ENCODE data around the gene NRP2.

The NRP2 gene

DNA sequence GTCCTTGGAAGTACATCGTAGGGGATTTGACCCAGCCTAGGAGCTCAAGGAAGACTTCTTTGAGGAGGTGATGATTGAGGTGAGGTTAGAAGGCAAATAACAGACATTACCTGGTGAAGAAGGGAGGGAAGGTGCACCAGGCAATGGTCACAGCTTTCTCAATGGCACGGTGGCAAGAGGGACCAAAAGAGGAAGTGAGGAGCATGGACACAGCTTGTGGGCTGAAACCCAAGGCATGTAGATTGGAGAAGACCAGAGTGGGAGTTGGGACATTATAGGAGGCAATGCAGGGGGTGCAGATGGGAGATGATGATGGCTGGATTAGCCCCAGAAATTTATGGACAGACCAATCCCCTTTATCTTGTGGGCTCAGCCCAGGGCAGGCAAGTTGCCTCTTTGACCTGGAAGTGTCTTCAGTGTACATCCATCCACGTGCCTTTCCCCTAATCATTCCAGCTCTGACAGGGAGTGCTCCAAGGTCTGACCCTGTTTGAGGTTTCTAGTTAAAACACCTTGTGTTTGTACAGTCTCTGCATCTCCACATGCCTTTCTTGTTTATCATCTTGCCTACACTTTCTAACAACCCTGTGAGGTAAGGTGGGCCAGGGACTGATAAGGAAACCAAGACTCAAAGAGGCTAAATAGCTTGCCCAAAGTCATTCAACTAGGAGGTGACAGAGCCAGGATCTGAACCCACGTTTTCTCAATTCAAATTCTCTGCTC, 59.1 kb downstream of the NRP2 start:
- TF ChIP-seq, protein P1, sequence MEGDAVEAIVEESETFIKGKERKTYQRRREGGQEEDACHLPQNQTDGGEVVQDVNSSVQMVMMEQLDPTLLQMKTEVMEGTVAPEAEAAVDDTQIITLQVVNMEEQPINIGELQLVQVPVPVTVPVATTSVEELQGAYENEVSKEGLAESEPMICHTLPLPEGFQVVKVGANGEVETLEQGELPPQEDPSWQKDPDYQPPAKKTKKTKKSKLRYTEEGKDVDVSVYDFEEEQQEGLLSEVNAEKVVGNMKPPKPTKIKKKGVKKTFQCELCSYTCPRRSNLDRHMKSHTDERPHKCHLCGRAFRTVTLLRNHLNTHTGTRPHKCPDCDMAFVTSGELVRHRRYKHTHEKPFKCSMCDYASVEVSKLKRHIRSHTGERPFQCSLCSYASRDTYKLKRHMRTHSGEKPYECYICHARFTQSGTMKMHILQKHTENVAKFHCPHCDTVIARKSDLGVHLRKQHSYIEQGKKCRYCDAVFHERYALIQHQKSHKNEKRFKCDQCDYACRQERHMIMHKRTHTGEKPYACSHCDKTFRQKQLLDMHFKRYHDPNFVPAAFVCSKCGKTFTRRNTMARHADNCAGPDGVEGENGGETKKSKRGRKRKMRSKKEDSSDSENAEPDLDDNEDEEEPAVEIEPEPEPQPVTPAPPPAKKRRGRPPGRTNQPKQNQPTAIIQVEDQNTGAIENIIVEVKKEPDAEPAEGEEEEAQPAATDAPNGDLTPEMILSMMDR (IDR thresholded peaks at IDR 0.05): no peak
- no peak overlapping the region for H3K27ac ChIP-seq

DNA sequence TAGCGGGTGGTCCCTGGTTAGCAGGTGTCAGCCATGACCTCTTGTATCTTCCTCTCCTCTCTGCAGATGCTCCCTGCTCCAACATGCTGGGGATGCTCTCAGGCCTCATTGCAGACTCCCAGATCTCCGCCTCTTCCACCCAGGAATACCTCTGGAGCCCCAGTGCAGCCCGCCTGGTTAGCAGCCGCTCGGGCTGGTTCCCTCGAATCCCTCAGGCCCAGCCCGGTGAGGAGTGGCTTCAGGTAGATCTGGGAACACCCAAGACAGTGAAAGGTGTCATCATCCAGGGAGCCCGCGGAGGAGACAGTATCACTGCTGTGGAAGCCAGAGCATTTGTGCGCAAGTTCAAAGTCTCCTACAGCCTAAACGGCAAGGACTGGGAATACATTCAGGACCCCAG, 60.8 kb downstream of the NRP2 start:
- TF ChIP-seq, protein P1 (IDR thresholded peaks at IDR 0.05): no peak
- H3K27ac ChIP-seq: no peak overlapping the region
- H3K4me3 ChIP-seq: no peak overlapping the region
- DNase-seq (ENCODE audit: low spot score): no peak

More for the DNA sequence above, 59.1 kb downstream of the NRP2 start:
- no peak overlapping the region for H3K4me3 ChIP-seq
- DNase-seq (ENCODE audit: low spot score): no peak

DNA sequence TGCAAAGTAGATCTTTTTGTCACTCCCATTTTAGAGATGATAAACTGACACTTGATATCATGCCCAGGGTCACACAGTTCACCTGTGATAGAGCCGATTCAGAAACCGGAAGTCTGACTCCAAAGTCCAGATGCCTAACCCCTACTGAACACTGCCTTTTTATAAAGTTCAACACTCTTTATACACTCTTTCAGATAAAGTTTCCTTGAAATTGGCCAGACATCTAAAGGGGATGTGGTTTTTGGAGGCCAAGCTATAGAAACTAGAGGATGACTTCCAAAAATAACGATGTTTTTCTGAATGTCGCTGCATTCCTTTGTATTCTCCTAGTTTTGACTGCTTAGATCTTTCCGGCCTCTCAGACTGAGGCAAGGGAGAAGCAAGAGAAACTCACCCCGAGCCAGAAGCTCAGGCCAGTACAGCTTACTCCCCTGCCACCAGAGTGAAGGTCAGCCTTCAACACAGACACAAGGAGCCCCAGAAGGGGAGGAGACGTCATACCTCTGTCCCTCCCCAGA, 61.8 kb downstream of the NRP2 start:
- H3K4me3 ChIP-seq: no peak overlapping the region
- no peak overlapping the region for H3K27ac ChIP-seq
- DNase-seq (ENCODE audit: low spot score): no peak
- TF ChIP-seq, protein P1 (IDR thresholded peaks at IDR 0.05): no peak

DNA sequence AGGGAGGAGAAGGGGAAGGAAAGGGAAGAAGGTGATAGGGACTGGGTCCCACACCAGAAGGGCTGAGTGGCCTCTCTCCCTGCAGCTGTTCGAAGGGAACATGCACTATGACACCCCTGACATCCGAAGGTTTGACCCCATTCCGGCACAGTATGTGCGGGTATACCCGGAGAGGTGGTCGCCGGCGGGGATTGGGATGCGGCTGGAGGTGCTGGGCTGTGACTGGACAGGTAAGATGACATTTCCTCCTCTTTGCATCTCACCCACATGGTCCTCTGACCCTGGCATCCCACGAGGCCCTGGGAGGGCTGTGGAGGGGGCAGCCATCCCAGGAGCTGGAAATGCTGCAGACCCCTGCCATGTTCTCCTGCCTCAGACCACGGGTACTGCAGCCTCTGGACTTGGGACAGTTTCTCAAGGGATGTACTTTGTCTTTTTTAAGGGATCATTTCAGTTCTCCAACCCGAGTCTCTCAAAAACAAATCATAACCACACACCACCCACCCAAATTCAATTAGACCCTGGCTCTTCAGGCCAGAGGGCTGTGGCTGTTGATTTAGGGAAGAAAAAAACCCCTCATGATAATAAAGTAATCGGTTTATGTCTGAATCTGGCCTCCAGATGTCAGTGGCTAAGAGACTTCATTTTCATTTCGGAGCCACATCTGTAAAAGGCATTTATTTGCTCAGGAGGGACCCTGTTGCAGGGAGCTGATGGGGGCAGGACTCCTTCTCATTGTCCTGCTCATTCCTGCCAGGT, 63.5 kb downstream of the NRP2 start:
- Histone ChIP-seq H3K4me3 (no peak overlapping the region), H3K27ac (no peak overlapping the region)
- TF ChIP-seq, protein P1 (IDR thresholded peaks at IDR 0.05): no peak
- DNase-seq (ENCODE audit: low spot score): no peak

DNA sequence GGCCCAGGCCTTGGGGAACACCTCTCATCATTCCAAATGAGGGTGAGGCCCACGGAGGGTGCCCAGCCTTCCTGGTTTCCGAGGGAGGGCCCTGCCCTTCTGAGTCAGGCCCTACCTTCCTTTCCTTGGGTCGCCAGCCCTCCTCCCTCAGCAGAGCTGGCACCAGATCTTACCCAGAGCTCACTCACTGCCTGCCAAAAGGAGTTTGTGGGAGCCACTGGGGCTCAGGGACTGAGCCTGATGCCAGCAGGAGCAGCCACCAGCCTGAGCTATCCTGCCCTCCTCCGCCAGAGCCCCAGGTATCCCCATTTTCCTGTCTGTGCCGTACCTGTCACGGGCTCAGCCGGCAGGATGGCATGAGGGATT, 64.1 kb downstream of the NRP2 start:
- TF ChIP-seq, protein P1 (IDR thresholded peaks at IDR 0.05): no peak
- no peak for DNase-seq (ENCODE audit: low spot score)
- no peak overlapping the region for H3K27ac ChIP-seq

DNA sequence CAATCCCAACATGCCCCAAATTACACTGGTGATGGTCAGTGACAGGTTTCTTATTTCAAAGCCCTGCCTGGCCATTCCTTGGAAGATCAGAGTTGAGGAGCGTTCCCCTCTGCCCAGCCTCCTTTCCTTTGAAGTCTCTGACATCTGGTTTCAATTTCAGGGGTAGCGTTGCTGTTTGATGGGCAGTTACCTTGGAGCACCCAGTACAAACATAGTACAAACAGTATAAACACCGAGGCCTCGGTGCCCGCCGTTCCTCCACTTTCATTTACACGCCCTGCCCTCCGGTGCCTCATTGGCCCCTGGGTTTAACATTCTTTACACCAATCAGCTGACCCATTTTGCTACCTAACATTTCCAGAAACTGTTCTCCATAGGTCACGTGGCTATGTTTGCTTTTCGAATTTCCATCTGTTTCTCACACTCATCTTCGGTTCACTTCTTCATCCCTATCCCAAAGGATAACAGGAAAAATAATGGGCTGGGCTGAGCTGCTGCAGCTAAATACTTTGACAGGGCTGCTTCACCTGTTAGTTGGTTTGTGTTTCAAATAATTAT, 65.6 kb downstream of the NRP2 start:
- Histone ChIP-seq H3K4me3 (no peak overlapping the region), H3K27ac (no peak overlapping the region)
- no peak for DNase-seq (ENCODE audit: low spot score)
- TF ChIP-seq, protein P1 (IDR thresholded peaks at IDR 0.05): no peak

More for the DNA sequence above, 64.1 kb downstream of the NRP2 start:
- H3K4me3 ChIP-seq: no peak overlapping the region
